SK-N-SH (cell line): Measurements from ENCODE around the gene UBE2C. TPM values are rescaled to one million over a fixed set of nuclear protein-coding genes. Genes with fewer than 3 reads are reported as not detected.

Experiments
- CTCF ChIA-PET: fragments of 300-600, 350-600 bp; formaldehyde crosslinking; extraction: SDS; loops from one replicate; lab custom pipeline; 2021; lab: Yijun Ruan, JAX
- POLR2A ChIA-PET: fragments of 350-600 bp; sonication (Branson Sonifier 250); formaldehyde crosslinking; extraction: SDS; loops from one replicate; lab custom pipeline; 2020; ENCODE audit warnings: antibody characterized with exemption, inconsistent platforms; lab: Yijun Ruan, JAX
- DNase-seq: peaks from one replicate; pipeline ENCODE4 v3.0.0; 2012
- H2AFZ ChIP-seq: fragments of 200-600 bp; sonication (generic); 2 replicates; pipeline ENCODE4 v1.8.1; 2016; ENCODE audit warnings: antibody characterized with exemption, mild to moderate bottlenecking, low read depth
- H3F3A ChIP-seq: fragments of 200-600 bp; sonication (generic); replicated peaks from 2 replicates; pipeline ENCODE3; 2016; ENCODE audit warnings: antibody characterized with exemption, mild to moderate bottlenecking; ENCODE audit not compliant: insufficient read depth
- H3K27ac ChIP-seq, 2 experiments: fragments of 200-500 bp in 1 of 2; fragments of 200-600 bp in 1 of 2; sonication (Bioruptor generic) in 1 of 2; sonication (generic), shearing (Covaris generic) in 1 of 2; 2 replicates each; pipeline versions ENCODE4 v1.5.1 to v1.6.1; 2014 to 2016; ENCODE audit warnings: low read depth in 2 of 2, inconsistent platforms in 1 of 2, low read length in 1 of 2, mild to moderate bottlenecking in 1 of 2, mixed read lengths in 1 of 2
- H3K27me3 ChIP-seq: fragments of 200-600 bp; sonication (generic), shearing (Covaris generic); 2 replicates; pipeline ENCODE4 v1.6.1; 2016; ENCODE audit warnings: mixed run types; ENCODE audit not compliant: insufficient read depth
- H3K36me3 ChIP-seq, 2 experiments: fragments of 200-500 bp in 1 of 2; fragments of 200-600 bp in 1 of 2; sonication (Bioruptor generic) in 1 of 2; sonication (generic) in 1 of 2; replicated peaks in 1 of 2; 2 replicates each; pipeline versions ENCODE3 to v1.5.1; 2014 to 2016; ENCODE audit warnings: low read length in 1 of 2, mild to moderate bottlenecking in 1 of 2; ENCODE audit not compliant: insufficient read depth in 2 of 2, control insufficient read depth in 1 of 2
- H3K4me1 ChIP-seq, 2 experiments: fragments of 200-500 bp in 1 of 2; fragments of 200-600 bp in 1 of 2; sonication (Bioruptor generic) in 1 of 2; sonication (generic), shearing (Covaris generic) in 1 of 2; 2 replicates each; pipeline versions ENCODE4 v1.5.1 to v1.6.1; 2014 to 2016; ENCODE audit warnings: low read depth in 1 of 2, low read length in 1 of 2, mixed run types in 1 of 2; ENCODE audit not compliant: insufficient read depth in 2 of 2, control insufficient read depth in 1 of 2
- H3K4me2 ChIP-seq: fragments of 200-600 bp; sonication (generic), shearing (Covaris generic); 2 replicates; pipeline ENCODE4 v1.6.1; 2017; ENCODE audit warnings: mixed run types
- H3K4me3 ChIP-seq, 2 experiments: fragments of 200-500 bp in 1 of 2; fragments of 200-600 bp in 1 of 2; sonication (Bioruptor generic) in 1 of 2; sonication (generic), shearing (Covaris generic) in 1 of 2; 2 replicates each; pipeline versions ENCODE4 v1.5.1 to v1.8.1; 2014 to 2016; ENCODE audit warnings: low read depth in 2 of 2, inconsistent platforms in 1 of 2, low read length in 1 of 2, mild to moderate bottlenecking in 1 of 2, mixed read lengths in 1 of 2, moderate library complexity in 1 of 2
- H3K79me2 ChIP-seq: fragments of 200-600 bp; sonication (generic); 2 replicates; pipeline ENCODE4 v1.8.1; 2017; ENCODE audit warnings: mild to moderate bottlenecking; ENCODE audit not compliant: insufficient read depth
- H3K9ac ChIP-seq: fragments of 200-600 bp; sonication (generic); 2 replicates; pipeline ENCODE4 v1.6.1; 2017; ENCODE audit warnings: mixed run types
- H3K9me2 ChIP-seq: fragments of 200-600 bp; sonication (generic); 2 replicates; pipeline ENCODE4 v1.6.1; 2017; ENCODE audit warnings: mixed run types
- H3K9me3 ChIP-seq: fragments of 200-600 bp; sonication (generic); 2 replicates; pipeline ENCODE4 v1.6.1; 2017; ENCODE audit warnings: mixed run types, mild to moderate bottlenecking, moderate library complexity
- H4K20me1 ChIP-seq: fragments of 200-600 bp; sonication (generic); 2 replicates; pipeline ENCODE4 v1.6.1; 2017; ENCODE audit warnings: mild to moderate bottlenecking, mixed run types; ENCODE audit not compliant: insufficient read depth
- FOXM1 ChIP-seq: IDR thresholded peaks from 2 replicates; pipeline ENCODE4 v1.4.0; 2012; ENCODE audit warnings: low read depth, mild to moderate bottlenecking
- JUND ChIP-seq: IDR thresholded peaks from 2 replicates; pipeline ENCODE4 v1.4.0; 2012
- POLR2AphosphoS5 ChIP-seq: IDR thresholded peaks from 2 replicates; pipeline ENCODE4 v1.6.1; 2012; ENCODE audit warnings: low read depth, low read length
- RAD21 ChIP-seq: IDR thresholded peaks from 2 replicates; pipeline ENCODE4 v1.6.1; 2012; ENCODE audit warnings: mild to moderate bottlenecking, low read length
- TEAD4 ChIP-seq: IDR thresholded peaks from 2 replicates; pipeline ENCODE4 v1.4.0; 2012; ENCODE audit warnings: mild to moderate bottlenecking, borderline replicate concordance; ENCODE audit not compliant: insufficient read depth
- YY1 ChIP-seq: IDR thresholded peaks from 2 replicates; pipeline ENCODE4 v1.4.0; 2012; ENCODE audit warnings: low read depth, mild to moderate bottlenecking
- WGBS: methylation state at CpG from one replicate; pipeline ENCODE4 v1.1.6; 2017; ENCODE audit warnings: low lambda C conversion rate; 5-methylcytosine and 5-hydroxymethylcytosine counted together
- polyA plus RNA-seq, 3 experiments: library from polyadenylated mRNA; depleted of rRNA; stranded (reverse); fragments of >200 nt; gene quantifications; 2 replicates each; pipeline ENCODE4 v1.2.3, GENCODE V29; 2012
- TF ChIP-seq, protein P1 (sequence below): IDR thresholded peaks from 2 replicates; pipeline ENCODE4 v1.4.0; 2012; ENCODE audit warnings: low read depth, borderline replicate concordance
- TF ChIP-seq, protein P2 (sequence below): IDR thresholded peaks from 2 replicates; pipeline ENCODE4 v1.6.1; 2012; ENCODE audit warnings: mild to moderate bottlenecking, low read depth, low read length, moderate library complexity

Gene UBE2C
- polyA plus RNA-seq, 1 of the 3 experiments (the other 2 are of a cell fraction), result 115 TPM

DNA sequence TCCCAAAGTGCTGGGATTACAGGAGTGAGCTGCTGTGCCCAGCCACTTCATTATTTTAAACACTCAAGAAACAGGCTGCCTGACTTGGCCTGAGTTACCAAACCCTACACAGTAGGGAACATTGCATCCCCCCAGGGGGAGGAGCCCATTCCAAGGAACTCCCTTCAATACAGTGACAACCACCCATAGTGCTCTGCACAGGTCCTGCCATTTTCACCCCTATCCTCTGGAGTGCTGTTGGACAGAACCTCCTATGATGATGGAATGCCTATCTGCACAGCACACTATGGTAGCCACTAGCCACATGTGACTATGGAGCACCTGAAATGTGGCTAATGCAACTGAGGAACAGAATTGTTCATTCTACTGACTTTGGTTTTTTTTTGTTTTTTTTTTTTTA is 33.0 kb downstream of the UBE2C start:
- Histone ChIP-seq H3K36me3 (peaks cover 30 to 43% of the 10 kb centered on the region in 2 experiments), H3K9me2 (no peaks in the 10 kb centered on the region), H4K20me1 (no peaks in the 10 kb centered on the region), H3K4me2 (no peak overlapping the region), H3K4me3 (no peak overlapping the region), H2AFZ (no peak overlapping the region), H3K27ac (no peak overlapping the region), H3K9ac (no peak overlapping the region), H3K27me3 (no peaks in the 10 kb centered on the region), H3F3A (peaks cover 3% of the 10 kb centered on the region), H3K9me3 (no peaks in the 10 kb centered on the region), H3K4me1 (no peaks in the 10 kb centered on the region), H3K79me2 (peaks cover 4% of the 10 kb centered on the region; the same call in 1 of the 2 replicates)
- POLR2A ChIA-PET, result no interaction called here
- CTCF ChIA-PET, result interaction anchor here (1.2 kb wide), 1 partner anchor 125 kb away, joined by 4 read pairs; no protein-coding TSS in a partner anchor
- DNase-seq, result no peak
- no peak for TF ChIP-seq FOXM1

DNA sequence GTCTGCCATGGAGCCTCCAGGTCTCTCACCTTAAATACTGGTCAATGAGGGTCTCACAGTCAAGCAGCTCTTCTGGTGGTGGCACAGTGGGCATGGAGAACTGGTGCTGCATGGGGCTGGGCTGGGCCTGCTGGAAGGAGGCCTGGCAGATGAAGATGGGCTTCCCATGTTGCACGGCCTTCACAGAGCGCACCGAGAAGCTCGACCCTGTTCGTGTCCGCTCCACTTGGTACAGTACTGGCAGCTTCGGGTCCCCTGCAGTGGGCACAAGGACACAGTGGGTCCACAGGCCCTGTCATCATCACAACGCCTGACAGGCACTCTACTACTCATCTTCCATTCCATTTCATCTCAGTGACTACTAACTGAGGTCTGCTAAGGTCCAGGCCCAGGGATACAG is 36.0 kb downstream of the UBE2C start:
- Histone ChIP-seq H3K79me2 (peaks cover 7% of the 10 kb centered on the region; the same call in 1 of the 2 replicates), H3K9me2 (no peaks in the 10 kb centered on the region), H4K20me1 (no peaks in the 10 kb centered on the region), H3K4me2 (no peak overlapping the region), H3K4me3 (no peak overlapping the region), H3K27ac (no peak overlapping the region)
- TF ChIP-seq TEAD4, result no peak
- TF ChIP-seq RAD21, result no peak
- TF ChIP-seq, protein P1, sequence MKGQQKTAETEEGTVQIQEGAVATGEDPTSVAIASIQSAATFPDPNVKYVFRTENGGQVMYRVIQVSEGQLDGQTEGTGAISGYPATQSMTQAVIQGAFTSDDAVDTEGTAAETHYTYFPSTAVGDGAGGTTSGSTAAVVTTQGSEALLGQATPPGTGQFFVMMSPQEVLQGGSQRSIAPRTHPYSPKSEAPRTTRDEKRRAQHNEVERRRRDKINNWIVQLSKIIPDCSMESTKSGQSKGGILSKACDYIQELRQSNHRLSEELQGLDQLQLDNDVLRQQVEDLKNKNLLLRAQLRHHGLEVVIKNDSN, result no peak
- TF ChIP-seq, protein P2, sequence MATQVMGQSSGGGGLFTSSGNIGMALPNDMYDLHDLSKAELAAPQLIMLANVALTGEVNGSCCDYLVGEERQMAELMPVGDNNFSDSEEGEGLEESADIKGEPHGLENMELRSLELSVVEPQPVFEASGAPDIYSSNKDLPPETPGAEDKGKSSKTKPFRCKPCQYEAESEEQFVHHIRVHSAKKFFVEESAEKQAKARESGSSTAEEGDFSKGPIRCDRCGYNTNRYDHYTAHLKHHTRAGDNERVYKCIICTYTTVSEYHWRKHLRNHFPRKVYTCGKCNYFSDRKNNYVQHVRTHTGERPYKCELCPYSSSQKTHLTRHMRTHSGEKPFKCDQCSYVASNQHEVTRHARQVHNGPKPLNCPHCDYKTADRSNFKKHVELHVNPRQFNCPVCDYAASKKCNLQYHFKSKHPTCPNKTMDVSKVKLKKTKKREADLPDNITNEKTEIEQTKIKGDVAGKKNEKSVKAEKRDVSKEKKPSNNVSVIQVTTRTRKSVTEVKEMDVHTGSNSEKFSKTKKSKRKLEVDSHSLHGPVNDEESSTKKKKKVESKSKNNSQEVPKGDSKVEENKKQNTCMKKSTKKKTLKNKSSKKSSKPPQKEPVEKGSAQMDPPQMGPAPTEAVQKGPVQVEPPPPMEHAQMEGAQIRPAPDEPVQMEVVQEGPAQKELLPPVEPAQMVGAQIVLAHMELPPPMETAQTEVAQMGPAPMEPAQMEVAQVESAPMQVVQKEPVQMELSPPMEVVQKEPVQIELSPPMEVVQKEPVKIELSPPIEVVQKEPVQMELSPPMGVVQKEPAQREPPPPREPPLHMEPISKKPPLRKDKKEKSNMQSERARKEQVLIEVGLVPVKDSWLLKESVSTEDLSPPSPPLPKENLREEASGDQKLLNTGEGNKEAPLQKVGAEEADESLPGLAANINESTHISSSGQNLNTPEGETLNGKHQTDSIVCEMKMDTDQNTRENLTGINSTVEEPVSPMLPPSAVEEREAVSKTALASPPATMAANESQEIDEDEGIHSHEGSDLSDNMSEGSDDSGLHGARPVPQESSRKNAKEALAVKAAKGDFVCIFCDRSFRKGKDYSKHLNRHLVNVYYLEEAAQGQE, result no peak
- no peak for TF ChIP-seq JUND
- no peak for TF ChIP-seq FOXM1
- TF ChIP-seq POLR2AphosphoS5, result no peak
- TF ChIP-seq YY1, result no peak
- TF ChIP-seq, all 33 proteins: peak for 0
- DNase-seq, result no peak
- POLR2A ChIA-PET, result interaction anchor here (1.5 kb wide), 1 partner anchor 9 kb away, joined by 3 read pairs; no protein-coding TSS in a partner anchor
- H2AFZ ChIP-seq, result no peak overlapping the region
- CTCF ChIA-PET, result interaction anchor here (1.6 kb wide), 1 partner anchor 42 kb away, joined by 3 read pairs; no protein-coding TSS in a partner anchor
- H3F3A ChIP-seq, result peaks cover 3% of the 10 kb centered on the region
- H3K36me3 ChIP-seq, result peaks cover 28 to 33% of the 10 kb centered on the region in 2 experiments
- H3K27me3 ChIP-seq, result no peaks in the 10 kb centered on the region
- no peak overlapping the region for H3K9ac ChIP-seq
- no peaks in the 10 kb centered on the region for H3K9me3 ChIP-seq
- 87% methylated on average over 8 of the region's 8 CpGs for WGBS
- no peaks in the 10 kb centered on the region for H3K4me1 ChIP-seq
